Left ventricle myocardium inferior (tissue), 1 donor: ENCODE measurements around the gene KLK15. TPM values are rescaled to one million over a fixed set of nuclear protein-coding genes. Genes with fewer than 3 reads are reported as not detected.

Experiments
- DNase-seq: peaks from one replicate; pipeline ENCODE4 v3.0.0-alpha.2; 2020
- H3K27ac ChIP-seq: fragments of 200-600 bp; replicated peaks from 2 replicates; pipeline ENCODE4 v1.8.0; 2021
- H3K27me3 ChIP-seq: fragments of 200-600 bp; 2 replicates; pipeline ENCODE4 v1.8.0; 2021; ENCODE audit warnings: low read depth
- H3K36me3 ChIP-seq: fragments of 200-600 bp; 2 replicates; pipeline ENCODE4 v1.8.0; 2021
- H3K4me1 ChIP-seq: fragments of 200-600 bp; 2 replicates; pipeline ENCODE4 v1.8.0; 2021
- H3K4me3 ChIP-seq: fragments of 200-600 bp; 2 replicates; pipeline ENCODE4 v1.8.0; 2021; ENCODE audit warnings: mild to moderate bottlenecking, moderate library complexity
- H3K9me3 ChIP-seq: fragments of 200-600 bp; replicated peaks from 2 replicates; pipeline ENCODE4 v1.8.0; 2021
- CTCF ChIP-seq: fragments of 200-600 bp; IDR thresholded peaks from 2 replicates; pipeline ENCODE4 v1.8.0; 2021; ENCODE audit warnings: antibody characterized with exemption, mild to moderate bottlenecking, borderline replicate concordance
- intact Hi-C: fragments of 100-400 bp; cut with micrococcal nuclease; formaldehyde crosslinking; loops from one replicate; pipeline ENCODE4 v1.11.0; 2022
- total RNA-seq: library from RNA; stranded (reverse); fragmentation: NEBNext Ultra II Directional; extraction: Animal tissue kit (Norgen Biotek cat#: 25700); gene quantifications from one replicate; pipeline ENCODE4 v1.2.1, GENCODE V29; 2021
- donor health status: DM: no; HTN: yes; CAD: no; lungs with severe emphysema.

KLK15 gene
- total RNA-seq, 1 donor from 2014 or later, result not detected

GRCh38 chr19:50857366-50857765, 24.0 kb upstream of the KLK15 start:
- Histone ChIP-seq H3K9me3 (no peaks in the 10 kb centered on the region), H3K4me1 (no peaks in the 10 kb centered on the region), H3K27me3 (peaks cover 95% of the 10 kb centered on the region), H3K36me3 (no peaks in the 10 kb centered on the region), H3K4me3 (no peak overlapping the region), H3K27ac (no peak overlapping the region)
- TF ChIP-seq CTCF, result no peak
- intact Hi-C loops, result no loop called here
- no peak for DNase-seq

DNA sequence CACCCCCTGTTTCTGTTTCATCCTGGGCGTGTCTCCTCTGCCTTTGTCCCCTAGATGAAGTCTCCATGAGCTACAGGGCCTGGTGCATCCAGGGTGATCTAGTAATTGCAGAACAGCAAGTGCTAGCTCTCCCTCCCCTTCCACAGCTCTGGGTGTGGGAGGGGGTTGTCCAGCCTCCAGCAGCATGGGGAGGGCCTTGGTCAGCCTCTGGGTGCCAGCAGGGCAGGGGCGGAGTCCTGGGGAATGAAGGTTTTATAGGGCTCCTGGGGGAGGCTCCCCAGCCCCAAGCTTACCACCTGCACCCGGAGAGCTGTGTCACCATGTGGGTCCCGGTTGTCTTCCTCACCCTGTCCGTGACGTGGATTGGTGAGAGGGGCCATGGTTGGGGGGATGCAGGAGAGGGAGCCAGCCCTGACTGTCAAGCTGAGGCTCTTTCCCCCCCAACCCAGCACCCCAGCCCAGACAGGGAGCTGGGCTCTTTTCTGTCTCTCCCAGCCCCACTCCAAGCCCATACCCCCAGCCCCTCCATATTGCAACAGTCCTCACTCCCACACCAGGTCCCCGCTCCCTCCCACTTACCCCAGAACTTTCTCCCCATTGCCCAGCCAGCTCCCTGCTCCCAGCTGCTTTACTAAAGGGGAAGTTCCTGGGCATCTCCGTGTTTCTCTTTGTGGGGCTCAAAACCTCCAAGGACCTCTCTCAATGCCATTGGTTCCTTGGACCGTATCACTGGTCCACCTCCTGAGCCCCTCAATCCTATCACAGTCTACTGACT, 21.4 kb upstream of the KLK15 start, which contains the start of gene KLK3:
Gene KLK3 (plus strand): TSS at position 280 of the 775 bp plus-strand sequence. CDS start 41 bp downstream, at position 321.
- TF ChIP-seq CTCF, result no peak
- Histone ChIP-seq H3K4me3 (no peak within 1 kb of the TSS), H3K36me3 (no peaks in the 10 kb centered on the region), H3K9me3 (no peaks in the 10 kb centered on the region), H3K27me3 (peaks cover 97% of the 10 kb centered on the region), H3K27ac (no peak within 1 kb of the TSS), H3K4me1 (no peaks in the 10 kb centered on the region)
- no peak for DNase-seq
- intact Hi-C loops, result no loop called here

DNA sequence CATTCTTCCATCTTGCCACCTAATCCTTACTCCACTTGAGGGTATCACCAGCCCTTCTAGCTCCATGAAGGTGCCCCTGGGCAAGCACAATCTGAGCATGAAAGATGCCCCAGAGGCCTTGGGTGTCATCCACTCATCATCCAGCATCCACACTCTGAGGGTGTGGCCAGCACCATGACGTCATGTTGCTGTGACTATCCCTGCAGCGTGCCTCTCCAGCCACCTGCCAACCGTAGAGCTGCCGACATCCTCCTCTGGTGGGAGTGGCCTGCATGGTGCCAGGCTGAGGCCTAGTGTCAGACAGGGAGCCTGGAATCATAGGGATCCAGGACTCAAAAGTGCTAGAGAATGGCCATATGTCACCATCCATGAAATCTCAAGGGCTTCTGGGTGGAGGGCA, 18.2 kb upstream of the KLK15 start:
- Histone ChIP-seq H3K4me1 (no peaks in the 10 kb centered on the region), H3K9me3 (no peaks in the 10 kb centered on the region), H3K36me3 (no peaks in the 10 kb centered on the region), H3K27me3 (peaks cover 96% of the 10 kb centered on the region), H3K4me3 (no peak overlapping the region), H3K27ac (no peak overlapping the region)
- intact Hi-C loops, result no loop called here
- no peak for DNase-seq
- TF ChIP-seq CTCF, result no peak

- Histone ChIP-seq H3K4me1 (no peaks in the 10 kb centered on the region), H3K9me3 (no peaks in the 10 kb centered on the region), H3K4me3 (no peak overlapping the region), H3K27me3 (peaks cover 88% of the 10 kb centered on the region), H3K36me3 (no peaks in the 10 kb centered on the region), H3K27ac (no peak overlapping the region)
- no peak for DNase-seq
- TF ChIP-seq CTCF, result no peak
- intact Hi-C loops, result no loop called here
These were observed 17.4 kb upstream of the KLK15 start for GRCh38 chr19:50850738-50851137.

- no peak overlapping the region for H3K27ac ChIP-seq
- no peak for DNase-seq
- intact Hi-C loops, result no loop called here
- H3K27me3 ChIP-seq, result peaks cover 36% of the 10 kb centered on the region
- H3K36me3 ChIP-seq, result no peaks in the 10 kb centered on the region
- H3K4me1 ChIP-seq, result no peaks in the 10 kb centered on the region
- no peak overlapping the region for H3K4me3 ChIP-seq
- H3K9me3 ChIP-seq, result peaks cover 34% of the 10 kb centered on the region
- no peak for TF ChIP-seq CTCF
These were observed 11.0 kb upstream of the KLK15 start for GRCh38 chr19:50844296-50844935.
